AG09309 (cell line): ENCODE measurements around the gene DHRS2.
A peak's percentile ranks its signal among the peaks of the same experiment; 100 is the strongest.

Experiments
- DNase-seq: peaks from one replicate; pipeline ENCODE4 v3.0.0-alpha.2; 2010; ENCODE audit warnings: low read depth
- H3K4me3 ChIP-seq: 2 replicates; pipeline ENCODE4 v1.5.1; 2011; ENCODE audit warnings: mild to moderate bottlenecking, low read depth, low read length, moderate library complexity; ENCODE audit not compliant: control insufficient read depth
- CTCF ChIP-seq: IDR thresholded peaks from 2 replicates; pipeline ENCODE4 v1.5.1; 2011; ENCODE audit warnings: mild to moderate bottlenecking, low read depth, low read length, inconsistent platforms; ENCODE audit not compliant: insufficient read depth, control insufficient read depth; ENCODE audit errors: missing control alignments

DHRS2 gene

GRCh38 chr14:23639048-23639890 lies 3.1 kb downstream of the DHRS2 start:
- H3K4me3 ChIP-seq = no peak overlapping the region
- no peak for TF ChIP-seq CTCF
- DNase-seq = no peak

- no peak for DNase-seq
- no peak overlapping the region for H3K4me3 ChIP-seq
- no peak for TF ChIP-seq CTCF
Measured at GRCh38 chr14:23639891-23640523, 3.8 kb downstream of the DHRS2 start.

- H3K4me3 ChIP-seq = no peak overlapping the region
- no peak for TF ChIP-seq CTCF
- peak; percentile 74 for DNase-seq
Measured at GRCh38 chr14:23640524-23641141, 4.5 kb downstream of the DHRS2 start.

- no peak for TF ChIP-seq CTCF
- DNase-seq = no peak
- H3K4me3 ChIP-seq = no peak overlapping the region
Measured at GRCh38 chr14:23641180-23641914, 5.2 kb downstream of the DHRS2 start.

GRCh38 chr14:23641915-23642588 lies 5.9 kb downstream of the DHRS2 start:
- no peak for DNase-seq
- TF ChIP-seq CTCF = no peak

GRCh38 chr14:23643533-23644194 lies 7.5 kb downstream of the DHRS2 start:
- TF ChIP-seq CTCF = no peak

More at GRCh38 chr14:23641915-23642588, 5.9 kb downstream of the DHRS2 start:
- H3K4me3 ChIP-seq = no peak overlapping the region

More at GRCh38 chr14:23643533-23644194, 7.5 kb downstream of the DHRS2 start:
- no peak for DNase-seq
- H3K4me3 ChIP-seq = no peak overlapping the region
